DOHH2 (cell line): ENCODE measurements around the gene TBC1D2B.

Experiments used
- CTCF ChIP-seq: fragments of 200-600 bp; sonication (generic); IDR thresholded peaks from one replicate; pipeline ENCODE4 v1.5.1; 2014; ENCODE audit warnings: antibody characterized with exemption, mild to moderate bottlenecking, low read depth, low read length; ENCODE audit not compliant: poor library complexity, severe bottlenecking
- EZH2phosphoT487 ChIP-seq: fragments of 200-600 bp; sonication (generic); IDR thresholded peaks from 2 replicates; pipeline ENCODE4 v1.6.1; 2017; ENCODE audit warnings: borderline replicate concordance, mild to moderate bottlenecking, antibody characterized with exemption, low read length, moderate library complexity, mixed read lengths

DNA sequence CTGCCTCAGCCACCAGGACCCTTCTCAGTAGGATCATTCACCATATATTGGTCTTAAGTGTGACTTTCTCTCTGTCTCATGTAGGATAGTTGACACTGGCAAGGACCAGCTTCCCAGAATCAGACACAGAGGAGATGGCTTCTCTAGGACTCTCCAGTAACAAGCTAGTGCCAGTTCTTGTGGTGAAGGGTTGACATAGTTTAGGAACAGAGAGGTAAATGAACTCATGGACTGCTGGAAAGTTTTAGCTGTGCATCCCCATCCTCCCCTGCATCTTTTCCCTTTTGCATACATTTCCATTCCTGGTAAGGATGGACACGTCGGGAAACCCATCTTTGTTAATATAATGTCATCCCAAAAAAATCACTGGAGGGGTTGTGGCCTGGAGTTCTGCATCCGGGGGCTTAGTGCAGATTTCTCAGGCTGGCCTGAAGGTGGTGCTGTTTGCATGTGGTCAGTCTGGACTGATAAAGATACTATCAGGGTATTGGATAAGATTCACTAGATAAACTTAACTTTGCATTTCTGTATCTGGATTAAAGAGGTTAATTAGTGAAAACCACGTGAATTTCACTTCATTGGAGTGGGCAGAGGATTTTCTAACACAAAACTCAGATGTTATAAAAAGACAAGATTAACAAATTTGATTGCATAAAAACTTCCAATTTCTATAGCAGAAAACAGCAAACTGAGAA, 110.8 kb downstream of the TBC1D2B start:
- TF ChIP-seq CTCF (peak; percentile 94), EZH2phosphoT487 (no peak)
